ENCODE measurements around the gene MIPEP.

Gene MIPEP

DNA sequence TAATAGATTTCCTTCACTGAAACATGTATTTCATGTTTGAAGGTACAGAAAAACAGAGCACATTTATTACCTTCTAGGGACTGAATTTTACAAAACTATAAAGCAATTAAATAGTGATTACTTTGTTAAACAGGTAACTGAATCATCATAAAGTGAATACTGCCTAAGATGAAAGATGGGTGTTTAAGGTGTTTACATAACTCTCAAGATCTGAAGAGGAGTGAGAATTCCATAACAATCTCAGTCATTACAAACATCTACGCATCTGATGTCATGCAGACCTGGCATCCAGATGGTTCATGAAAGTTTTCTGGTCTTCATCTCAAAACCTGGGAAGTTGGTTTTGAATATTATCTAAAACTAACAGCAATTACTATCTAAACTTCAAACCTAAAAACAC lies 80.4 kb downstream of the MIPEP start:
- TF ChIP-seq, protein P1, sequence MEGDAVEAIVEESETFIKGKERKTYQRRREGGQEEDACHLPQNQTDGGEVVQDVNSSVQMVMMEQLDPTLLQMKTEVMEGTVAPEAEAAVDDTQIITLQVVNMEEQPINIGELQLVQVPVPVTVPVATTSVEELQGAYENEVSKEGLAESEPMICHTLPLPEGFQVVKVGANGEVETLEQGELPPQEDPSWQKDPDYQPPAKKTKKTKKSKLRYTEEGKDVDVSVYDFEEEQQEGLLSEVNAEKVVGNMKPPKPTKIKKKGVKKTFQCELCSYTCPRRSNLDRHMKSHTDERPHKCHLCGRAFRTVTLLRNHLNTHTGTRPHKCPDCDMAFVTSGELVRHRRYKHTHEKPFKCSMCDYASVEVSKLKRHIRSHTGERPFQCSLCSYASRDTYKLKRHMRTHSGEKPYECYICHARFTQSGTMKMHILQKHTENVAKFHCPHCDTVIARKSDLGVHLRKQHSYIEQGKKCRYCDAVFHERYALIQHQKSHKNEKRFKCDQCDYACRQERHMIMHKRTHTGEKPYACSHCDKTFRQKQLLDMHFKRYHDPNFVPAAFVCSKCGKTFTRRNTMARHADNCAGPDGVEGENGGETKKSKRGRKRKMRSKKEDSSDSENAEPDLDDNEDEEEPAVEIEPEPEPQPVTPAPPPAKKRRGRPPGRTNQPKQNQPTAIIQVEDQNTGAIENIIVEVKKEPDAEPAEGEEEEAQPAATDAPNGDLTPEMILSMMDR (IDR thresholded peaks at IDR 0.05) = no peak

- TF ChIP-seq, protein P1 (IDR thresholded peaks at IDR 0.05) = no peak
These were observed 82.2 kb downstream of the MIPEP start for GRCh38 chr13:23806874-23807526.

DNA sequence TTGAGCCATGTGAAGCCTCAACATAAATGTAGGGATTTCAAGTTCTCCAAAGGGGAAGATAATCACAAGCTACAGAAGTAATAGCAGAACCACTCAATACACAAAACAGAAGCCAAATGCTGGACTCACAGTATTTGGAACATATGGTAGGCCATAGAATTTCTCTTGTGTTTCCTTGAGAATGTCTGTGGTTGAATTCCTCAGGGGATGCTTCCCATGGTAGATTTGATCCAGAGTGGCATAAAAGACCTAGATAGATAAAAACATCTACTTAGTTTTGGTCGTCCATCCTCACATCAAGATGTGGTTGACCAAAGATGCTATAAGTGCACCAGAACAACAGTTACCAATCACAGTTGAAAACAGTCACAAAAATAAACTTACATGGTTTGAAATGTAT lies 83.4 kb downstream of the MIPEP start:
- TF ChIP-seq, protein P1 (IDR thresholded peaks at IDR 0.05) = no peak

- TF ChIP-seq, protein P1 (IDR thresholded peaks at IDR 0.05) = no peak
These were observed 84.1 kb downstream of the MIPEP start for GRCh38 chr13:23805122-23805521.

GRCh38 chr13:23804166-23804565 lies 85.0 kb downstream of the MIPEP start:
- TF ChIP-seq, protein P1 (IDR thresholded peaks at IDR 0.05) = no peak

- TF ChIP-seq, protein P1 (IDR thresholded peaks at IDR 0.05) = no peak
These were observed 88.1 kb downstream of the MIPEP start for GRCh38 chr13:23801141-23801540.

GRCh38 chr13:23799945-23800344 lies 89.3 kb downstream of the MIPEP start:
- TF ChIP-seq, protein P1 (IDR thresholded peaks at IDR 0.05) = no peak

Data from LNCAP (cell line).